DMS 273 (cell line): ENCODE measurements around the gene NABP2.
"Not testable (repeated sequence)": the region's sequence is repeated elsewhere in the genome, so short reads cannot be mapped to it uniquely, and the experiment has no call there.

ENCODE experiments used
- DNase-seq: peaks from one replicate; lab custom pipeline; 2025; ENCODE audit not compliant: unreplicated experiment; lab: John Stamatoyannopoulos, UW

NABP2 gene

GRCh38 chr12:56272468-56272867 lies 48.3 kb downstream of the NABP2 start:
- not testable (repeated sequence) for DNase-seq

- DNase-seq: no peak
Measured at GRCh38 chr12:56274299-56274698, 50.2 kb downstream of the NABP2 start.

GRCh38 chr12:56278905-56279304 lies 54.8 kb downstream of the NABP2 start:
- no peak for DNase-seq
